ENCODE results near the gene CSNK1G1.
"Not testable (repeated sequence)": the region's sequence is repeated elsewhere in the genome, so short reads cannot be mapped to it uniquely, and the experiment has no call there.

The CSNK1G1 gene

GRCh38 chr15:64355944-64356709 lies at the start of gene CSNK1G1:
TSS of gene CSNK1G1 (minus strand) at chr15:64356173. CDS start at chr15:64300499, 55,674 bp downstream.
- DNase-seq = peak; percentile 96

- no peak for DNase-seq
These were observed 44.6 kb upstream of the CSNK1G1 start for GRCh38 chr15:64400583-64400982.

GRCh38 chr15:64398575-64398974 lies 42.6 kb upstream of the CSNK1G1 start:
- no peak for DNase-seq

GRCh38 chr15:64396789-64397188 lies 40.8 kb upstream of the CSNK1G1 start:
- DNase-seq = no peak

- not testable (repeated sequence) for DNase-seq
These were observed 36.5 kb upstream of the CSNK1G1 start for GRCh38 chr15:64392471-64392870.

- no peak for DNase-seq
These were observed 33.1 kb upstream of the CSNK1G1 start for GRCh38 chr15:64389036-64389435.

GRCh38 chr15:64387562-64388168 lies 31.7 kb upstream of the CSNK1G1 start, which contains the start of gene TRIP4:
TSS of gene TRIP4 (plus strand) at chr15:64387836. CDS start at chr15:64387864, 28 bp downstream.
- DNase-seq = peak; percentile 93

GRCh38 chr15:64386291-64386690 lies 30.3 kb upstream of the CSNK1G1 start:
- DNase-seq = no peak

- no peak for DNase-seq
These were observed 27.8 kb upstream of the CSNK1G1 start for GRCh38 chr15:64383760-64384159.

GRCh38 chr15:64381000-64381751 lies 25.2 kb upstream of the CSNK1G1 start, which contains the start of gene PCLAF:
TSS of gene PCLAF (minus strand) at chr15:64381441. CDS start at chr15:64381371, 70 bp downstream.
- DNase-seq = peak; percentile 90

GRCh38 chr15:64380130-64380870 lies 24.3 kb upstream of the CSNK1G1 start:
- not testable (repeated sequence) for DNase-seq

GRCh38 chr15:64379216-64379960 lies 23.4 kb upstream of the CSNK1G1 start:
- no peak for DNase-seq

- no peak for DNase-seq
These were observed 17.4 kb upstream of the CSNK1G1 start for GRCh38 chr15:64373360-64373759.

- not testable (repeated sequence) for DNase-seq
These were observed 15.4 kb upstream of the CSNK1G1 start for GRCh38 chr15:64371383-64371782.

- no peak for DNase-seq
These were observed 13.2 kb upstream of the CSNK1G1 start for GRCh38 chr15:64369078-64369607.

- DNase-seq = no peak
These were observed 5.3 kb upstream of the CSNK1G1 start for GRCh38 chr15:64361259-64361658.

- no peak for DNase-seq
These were observed 702 bp upstream of the CSNK1G1 start for GRCh38 chr15:64356710-64357040.

- DNase-seq = peak; percentile 44
These were observed 527 bp downstream of the CSNK1G1 start for GRCh38 chr15:64355348-64355943.

- no peak for DNase-seq
These were observed 1.2 kb downstream of the CSNK1G1 start for GRCh38 chr15:64354688-64355344.

- no peak for DNase-seq
These were observed 4.7 kb downstream of the CSNK1G1 start for GRCh38 chr15:64351265-64351664.

- no peak for DNase-seq
These were observed 6.6 kb downstream of the CSNK1G1 start for GRCh38 chr15:64349375-64349774.

All from NCI-H146 (cell line).